OCI-M1 (cell line): ENCODE measurements around the gene TAS2R10.
A peak's percentile ranks its signal among the peaks of the same experiment; 100 is the strongest.
"Not testable (repeated sequence)": the region's sequence is repeated elsewhere in the genome, so short reads cannot be mapped to it uniquely, and the experiment has no call there.

Experiments used
- DNase-seq: peaks from one replicate; lab custom pipeline; 2025; lab: John Stamatoyannopoulos, UW

TAS2R10 gene

GRCh38 chr12:10826258-10826657, at the start of gene TAS2R10:
Gene TAS2R10 (minus strand): TSS chr12:10826358. CDS start chr12:10826269, 89 bp downstream.
- no peak for DNase-seq

DNA sequence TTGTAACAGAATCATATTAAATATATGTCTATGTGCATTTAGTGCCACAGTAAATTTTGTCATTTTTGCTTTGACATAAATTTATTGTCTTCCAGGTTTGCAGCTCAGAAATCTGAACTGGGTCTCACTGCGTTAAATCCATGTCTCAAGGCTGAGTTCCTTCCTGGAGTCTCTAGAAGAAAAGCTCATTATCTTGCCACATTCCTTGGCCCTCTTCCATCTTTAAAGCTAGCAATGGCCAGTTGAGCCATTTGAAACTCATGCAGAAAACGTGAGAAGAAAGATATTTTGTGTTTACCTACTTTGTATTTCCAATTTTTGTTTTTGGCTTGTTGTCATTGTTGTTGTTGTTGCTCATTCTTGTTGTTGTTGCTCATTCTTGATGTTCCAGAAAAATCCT, 47.2 kb upstream of the TAS2R10 start:
- no peak for DNase-seq

GRCh38 chr12:10867381-10867780, 41.2 kb upstream of the TAS2R10 start:
- no peak for DNase-seq

- DNase-seq, result no peak
Observed at GRCh38 chr12:10863512-10864218, 37.5 kb upstream of the TAS2R10 start.

GRCh38 chr12:10861366-10861765, 35.2 kb upstream of the TAS2R10 start:
- DNase-seq, result no peak

- no peak for DNase-seq
Observed at GRCh38 chr12:10855807-10856206, 29.6 kb upstream of the TAS2R10 start.

DNA sequence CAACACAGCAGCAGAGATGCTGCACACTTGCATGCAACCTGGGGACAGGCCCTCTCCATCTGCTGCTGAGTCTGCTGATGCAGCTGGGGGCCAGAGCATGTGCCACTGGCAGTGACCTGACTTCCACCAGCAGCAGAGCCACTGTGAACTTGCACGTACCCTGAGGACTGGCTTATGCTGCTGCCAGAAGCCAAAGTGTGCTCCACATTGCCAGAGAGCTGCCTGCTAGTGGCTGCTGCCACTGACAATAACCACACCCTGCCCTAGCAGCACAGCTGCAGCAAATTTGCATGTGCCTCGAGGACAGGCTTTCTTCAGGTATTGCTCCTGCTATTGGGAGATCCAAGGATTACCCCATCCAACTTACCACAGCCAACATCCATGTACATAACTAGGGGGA, 27.6 kb upstream of the TAS2R10 start:
- no peak for DNase-seq

DNA sequence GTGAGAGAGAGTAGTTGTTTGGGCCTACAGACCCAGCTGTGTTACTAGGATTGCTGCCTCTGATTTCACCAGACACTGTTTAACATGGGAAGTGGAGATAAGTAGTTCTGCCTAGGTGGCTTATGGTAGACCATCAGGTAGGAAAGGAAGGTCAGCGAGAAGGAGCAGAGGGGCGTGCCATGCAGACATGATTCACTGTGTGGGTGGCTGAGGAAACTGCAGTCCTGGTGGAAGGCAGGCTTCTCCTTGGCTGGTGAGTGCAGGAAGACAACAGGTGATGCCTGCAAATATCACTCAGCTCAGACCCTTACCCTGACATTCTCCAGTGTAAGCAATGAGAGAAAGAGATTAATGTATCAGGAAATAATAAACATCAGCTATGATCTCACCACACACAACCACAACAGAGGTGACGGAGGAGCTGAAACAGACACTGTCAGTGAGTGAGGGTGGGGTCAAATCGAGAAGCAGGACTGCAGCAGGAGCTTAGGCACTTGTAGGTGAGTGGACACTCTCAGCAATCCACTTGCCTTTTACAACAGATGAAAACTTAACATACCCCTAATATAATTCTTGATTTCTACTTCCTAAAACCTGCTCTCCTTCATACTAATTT, 25.2 kb upstream of the TAS2R10 start:
- no peak for DNase-seq

DNA sequence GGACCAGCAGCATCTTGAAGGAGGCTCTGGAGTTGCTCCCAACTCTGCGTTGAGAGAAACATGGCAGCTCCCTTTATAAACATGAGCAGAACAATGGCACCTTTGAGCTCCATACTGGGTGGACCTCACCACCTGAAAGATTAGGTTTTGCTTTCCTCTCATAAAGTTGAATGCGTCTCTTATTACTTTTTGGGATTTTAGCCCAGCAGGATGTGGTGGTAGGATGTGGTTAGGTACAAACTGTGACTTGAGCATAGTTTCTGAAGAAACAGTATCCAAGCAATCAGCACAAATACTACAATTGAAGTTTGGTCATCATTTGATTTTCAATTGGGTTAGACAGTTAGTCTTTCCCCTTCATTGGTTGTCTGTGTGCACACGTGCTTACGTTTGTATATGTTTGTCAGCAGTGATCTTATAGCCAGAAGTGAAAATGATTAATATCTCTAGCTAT, 23.3 kb upstream of the TAS2R10 start, which contains the start of gene PRR4:
Gene PRR4, minus strand, starts transcription at position 51 of the 454 bp plus-strand sequence. Its CDS starts 38 bp downstream, at position 13.
- no peak for DNase-seq

- DNase-seq, result no peak
Observed at GRCh38 chr12:10847744-10848143, 21.6 kb upstream of the TAS2R10 start.

DNA sequence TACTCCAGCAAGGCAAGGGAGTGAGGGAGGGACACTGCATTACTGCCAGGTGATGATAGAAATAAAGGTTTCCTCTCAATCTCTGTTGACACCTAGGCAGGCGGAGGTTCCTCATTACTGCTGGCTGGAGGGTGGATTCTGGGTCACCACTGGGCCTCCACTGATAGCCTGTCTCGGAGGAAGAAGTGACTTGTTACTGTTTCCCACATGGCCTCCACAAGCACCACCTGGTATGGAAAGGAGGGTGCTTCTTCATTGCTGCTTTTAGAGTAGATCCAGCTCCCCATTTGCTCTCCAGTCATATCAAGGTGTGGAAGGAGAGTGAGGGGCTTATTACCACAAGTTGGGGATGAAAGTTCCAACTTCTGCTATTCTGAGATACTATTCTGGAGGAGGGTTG, 16.7 kb upstream of the TAS2R10 start:
- no peak for DNase-seq

DNA sequence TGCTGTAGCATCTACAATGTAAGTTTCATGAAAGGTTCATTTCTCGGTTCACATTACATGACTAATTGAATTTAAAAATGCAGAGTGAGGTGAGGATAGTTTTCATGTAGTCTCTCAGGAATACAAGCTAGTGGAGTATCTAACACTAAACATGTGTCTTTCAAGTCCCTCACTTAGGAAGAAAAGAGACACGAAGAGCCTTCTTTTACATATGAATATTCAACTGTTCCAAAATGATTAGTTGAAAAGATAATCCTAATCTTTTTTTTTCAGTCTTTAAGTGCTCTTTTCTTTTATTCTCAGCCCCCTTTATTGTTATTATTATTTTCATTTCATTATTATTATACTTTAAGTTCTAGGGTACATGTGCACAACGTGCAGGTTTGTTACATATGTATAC, 12.3 kb upstream of the TAS2R10 start:
- no peak for DNase-seq

GRCh38 chr12:10829994-10830393, 3.8 kb upstream of the TAS2R10 start:
- DNase-seq, result no peak

DNA sequence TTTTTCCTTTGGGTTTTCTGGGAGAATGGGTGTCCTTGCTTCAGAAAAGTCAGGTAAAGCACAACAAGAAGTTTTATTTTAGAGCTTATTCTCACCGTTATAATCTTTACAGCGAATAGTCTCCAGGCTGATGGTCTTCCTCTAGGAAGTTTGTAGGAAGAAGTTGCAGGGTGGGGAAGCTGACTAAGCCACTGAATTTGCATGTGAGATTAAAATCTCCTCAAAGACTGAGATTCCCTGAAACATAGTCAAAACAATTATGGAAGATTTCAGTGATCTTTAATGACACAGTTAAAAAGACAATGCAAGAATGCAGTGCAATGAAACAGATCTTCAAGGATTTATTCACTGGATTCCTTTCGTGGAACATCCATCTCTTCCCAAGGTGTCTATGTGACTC, 1.2 kb downstream of the TAS2R10 start:
- no peak for DNase-seq

DNA sequence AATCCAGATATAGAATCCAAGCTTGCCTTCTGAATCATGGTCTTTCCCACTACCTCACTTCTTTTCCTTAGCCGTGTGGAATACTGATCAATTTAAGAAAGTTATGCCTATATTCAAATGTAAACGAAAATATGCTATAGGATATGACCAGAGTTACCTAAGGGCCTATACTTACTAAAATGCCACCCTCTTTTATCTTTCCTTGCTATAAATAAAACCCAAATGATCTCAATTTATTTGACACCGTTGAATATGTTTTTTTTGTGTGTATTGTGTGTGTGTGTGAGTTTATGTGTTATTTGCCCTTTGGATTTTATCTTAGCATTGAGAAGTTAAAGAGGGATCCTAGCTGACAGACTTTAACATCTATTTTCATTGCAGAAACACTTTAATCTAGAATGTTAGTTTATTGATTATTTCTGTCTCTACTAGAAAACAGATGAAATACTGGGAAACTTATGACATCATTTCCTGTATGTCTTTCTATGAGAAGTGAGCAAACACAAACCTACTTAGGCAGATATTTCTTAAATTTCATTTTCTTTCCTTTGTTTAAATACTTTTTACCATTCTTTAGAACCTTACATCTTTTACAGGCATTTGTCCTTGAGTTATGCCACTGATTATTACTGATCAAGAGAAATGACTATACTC, 14.1 kb downstream of the TAS2R10 start:
- no peak for DNase-seq

- no peak for DNase-seq
Observed at GRCh38 chr12:10810068-10810467, 16.1 kb downstream of the TAS2R10 start, which contains the start of gene TAS2R9. Gene TAS2R9 (minus strand): TSS chr12:10810168. CDS start chr12:10810075, 93 bp downstream.

DNA sequence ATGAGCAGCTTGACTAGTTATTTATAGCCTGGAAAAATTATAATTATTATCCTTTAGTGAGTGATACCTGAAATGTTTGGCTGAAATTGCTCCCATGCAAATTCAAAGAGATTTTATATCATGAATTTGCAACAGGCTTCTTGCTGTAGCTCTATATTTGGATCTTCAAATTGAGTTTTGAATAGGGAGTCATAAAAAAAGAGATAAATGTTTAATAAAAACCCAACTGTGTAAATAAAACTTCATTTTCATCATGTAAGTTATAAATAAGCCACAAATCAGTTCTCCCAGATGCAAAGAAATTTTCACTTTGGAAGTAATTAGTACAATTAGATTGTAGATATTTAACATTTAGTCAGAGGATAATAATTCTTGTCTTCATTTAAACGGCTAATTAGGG, 19.0 kb downstream of the TAS2R10 start, which contains the start of gene TAS2R8:
Gene TAS2R8, minus strand, starts transcription at position 101 of the 400 bp plus-strand sequence. CDS start 306 bp downstream, outside the sequence.
- no peak for DNase-seq

DNA sequence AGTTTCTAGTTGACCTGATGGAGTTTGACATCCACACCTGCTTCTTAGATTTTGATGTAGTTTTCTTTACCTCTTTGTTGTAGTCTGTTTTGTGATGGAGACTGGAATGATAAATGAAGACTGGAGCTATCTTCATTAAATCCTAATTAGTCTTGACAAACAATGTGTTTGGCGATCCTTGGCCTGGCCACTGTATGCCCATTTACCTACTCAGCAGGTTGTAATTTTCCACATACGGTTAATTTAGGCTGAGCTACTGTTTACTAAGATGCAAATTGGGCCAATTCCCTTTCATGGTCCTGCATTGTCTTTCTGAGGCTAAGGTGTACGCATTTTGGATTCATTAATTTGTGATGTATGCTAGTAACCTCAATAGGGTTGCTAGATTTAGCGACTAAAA, 23.6 kb downstream of the TAS2R10 start, which contains the start of gene TAS2R7:
Gene TAS2R7, minus strand, starts transcription at position 41 of the 400 bp plus-strand sequence. CDS start 57 bp downstream, outside the sequence.
- no peak for DNase-seq

- no peak for DNase-seq
Observed at GRCh38 chr12:10801741-10802140, 24.4 kb downstream of the TAS2R10 start.

DNA sequence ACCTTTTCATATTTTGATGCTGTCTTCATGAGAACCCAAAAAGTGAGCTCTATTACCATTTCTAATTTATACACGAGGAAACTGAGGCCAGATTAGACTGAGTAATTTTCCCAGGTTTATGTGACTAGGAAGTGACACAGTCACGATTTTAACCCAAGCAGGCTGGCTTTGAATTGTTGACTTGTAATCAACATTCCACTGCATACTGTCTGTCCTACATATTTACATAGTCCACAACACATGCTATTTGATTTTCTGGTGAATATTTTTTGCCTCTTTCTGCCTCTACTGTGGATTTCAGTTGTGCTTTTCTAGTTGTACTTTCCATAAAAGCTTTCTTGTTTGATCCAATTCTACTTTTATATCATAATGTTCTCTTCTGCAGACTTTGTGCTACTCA, 31.9 kb downstream of the TAS2R10 start:
- no peak for DNase-seq

DNA sequence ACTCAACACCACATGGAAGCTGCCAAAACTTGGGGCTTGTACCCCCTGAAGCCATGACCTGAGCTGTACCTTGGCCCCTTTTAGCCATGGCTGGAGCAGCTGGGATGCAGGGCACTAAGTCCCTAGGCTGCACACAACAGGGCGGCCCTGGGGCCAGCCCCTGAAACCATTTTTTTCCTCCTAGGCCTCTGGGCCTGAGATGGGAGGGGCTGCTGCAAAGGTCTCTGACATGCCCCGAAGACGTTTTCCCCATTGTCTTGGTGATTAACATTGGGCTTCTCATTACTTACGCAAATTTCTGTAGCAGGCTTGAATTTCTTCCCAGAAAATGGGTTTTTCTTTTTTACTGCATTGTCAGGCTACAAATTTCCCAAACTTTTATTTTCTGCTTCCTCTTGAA, 34.4 kb downstream of the TAS2R10 start:
- DNase-seq, result not testable (repeated sequence)

- no peak for DNase-seq
Observed at GRCh38 chr12:10783252-10783651, 42.9 kb downstream of the TAS2R10 start.

DNA sequence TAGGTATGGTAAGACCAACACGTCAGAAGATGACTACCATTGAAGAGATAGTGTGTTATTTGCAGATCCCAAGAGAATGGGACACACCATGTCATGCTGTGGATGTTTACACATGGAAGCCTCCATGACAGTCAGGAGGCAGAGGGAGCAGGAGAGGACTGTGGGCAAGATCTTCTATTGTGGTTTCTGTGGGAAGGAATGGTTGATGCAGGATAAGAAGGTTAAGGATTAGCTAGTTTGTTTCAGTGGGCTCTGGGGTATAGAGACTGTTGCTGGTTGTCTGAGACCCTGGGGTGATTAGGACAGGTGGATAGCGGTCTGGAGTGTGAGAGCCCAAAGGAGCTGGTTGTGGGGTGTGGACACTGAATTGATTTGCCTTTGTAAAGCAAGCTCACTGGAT, 47.1 kb downstream of the TAS2R10 start:
- DNase-seq, result peak; percentile 70
